ENCODE results near the gene RBM17.
"Not testable (repeated sequence)": the region's sequence is repeated elsewhere in the genome, so short reads cannot be mapped to it uniquely, and the experiment has no call there.

The RBM17 gene

DNA sequence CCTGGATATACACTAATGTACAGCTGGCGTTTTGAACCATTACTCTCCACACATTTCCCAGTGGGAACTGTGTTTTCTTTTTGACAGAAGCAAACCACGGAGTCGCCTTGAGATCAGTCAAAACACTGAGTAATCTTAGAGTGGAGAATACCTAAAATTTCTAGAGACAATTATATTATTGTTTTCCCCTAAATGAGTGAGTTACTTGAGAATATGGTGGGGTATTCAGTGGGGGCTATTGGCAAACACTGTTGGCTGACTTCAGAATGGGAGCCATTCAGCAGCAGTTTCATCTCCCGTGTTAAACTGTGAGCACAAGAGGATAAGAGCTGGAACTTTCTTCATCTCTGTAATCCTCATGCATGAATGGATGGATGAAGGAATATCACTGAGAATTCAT lies 32.9 kb upstream of the RBM17 start:
- DNase-seq (ENCODE audit: insufficient read length, low spot score): no peak
- no peak for FAIRE-seq

DNA sequence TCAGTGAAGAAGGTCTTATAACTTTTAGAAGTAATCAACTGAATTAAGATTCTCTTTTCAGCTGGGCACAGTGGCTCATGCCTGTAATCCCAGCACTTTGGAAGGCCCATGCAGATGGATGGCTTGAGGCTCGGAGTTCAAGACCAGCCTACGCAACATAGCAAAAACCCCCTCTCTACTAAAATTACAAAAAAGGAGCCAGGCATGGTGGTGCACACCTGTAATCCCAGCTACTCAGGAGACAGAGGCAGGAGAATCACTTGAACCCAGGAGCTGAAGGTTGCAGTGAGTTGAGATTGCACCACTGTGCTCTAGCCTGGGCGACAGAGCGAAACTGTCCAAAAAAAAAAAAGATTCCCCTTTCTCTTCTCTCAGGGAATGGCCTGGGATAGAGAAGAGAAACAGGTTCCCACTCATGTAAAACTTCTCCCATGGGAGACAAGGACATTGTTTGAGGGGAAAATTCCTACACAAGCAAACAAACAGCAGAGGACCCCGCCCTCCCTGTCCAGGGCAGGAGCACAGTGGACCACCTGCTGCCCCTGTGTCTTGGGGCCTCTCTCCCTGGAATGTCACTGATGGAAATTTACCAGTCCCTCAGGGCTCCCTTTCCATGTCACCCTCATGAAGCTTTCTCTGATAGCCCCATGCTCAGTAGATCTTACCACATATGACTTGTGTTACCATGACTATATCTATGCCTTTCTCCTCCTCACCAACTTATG lies 32.3 kb upstream of the RBM17 start:
- DNase-seq (ENCODE audit: insufficient read length, low spot score): no peak
- FAIRE-seq: no peak

- FAIRE-seq: no peak
- DNase-seq (ENCODE audit: insufficient read length, low spot score): no peak
Observed at GRCh38 chr10:6058682-6059475, 30.0 kb upstream of the RBM17 start.

DNA sequence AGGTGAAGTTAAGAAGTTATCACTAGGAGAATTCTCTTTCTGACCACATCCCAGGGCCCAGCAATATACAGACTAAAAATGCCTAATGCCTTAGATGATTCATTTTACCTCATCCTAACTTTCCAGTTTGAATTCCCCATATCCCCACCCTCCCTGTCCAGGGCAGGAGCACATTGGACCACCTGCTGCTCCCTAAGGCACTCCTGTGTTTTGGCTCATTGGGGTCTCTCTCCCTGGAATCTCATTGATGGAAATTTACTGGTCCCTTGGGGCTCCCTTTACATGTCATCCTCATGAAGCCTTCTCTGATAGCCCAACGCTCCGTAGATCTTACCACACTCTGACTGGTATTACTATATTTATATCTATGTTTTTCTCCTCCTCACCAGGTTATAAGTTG lies 29.3 kb upstream of the RBM17 start:
- FAIRE-seq: no peak
- DNase-seq (ENCODE audit: insufficient read length, low spot score): no peak

DNA sequence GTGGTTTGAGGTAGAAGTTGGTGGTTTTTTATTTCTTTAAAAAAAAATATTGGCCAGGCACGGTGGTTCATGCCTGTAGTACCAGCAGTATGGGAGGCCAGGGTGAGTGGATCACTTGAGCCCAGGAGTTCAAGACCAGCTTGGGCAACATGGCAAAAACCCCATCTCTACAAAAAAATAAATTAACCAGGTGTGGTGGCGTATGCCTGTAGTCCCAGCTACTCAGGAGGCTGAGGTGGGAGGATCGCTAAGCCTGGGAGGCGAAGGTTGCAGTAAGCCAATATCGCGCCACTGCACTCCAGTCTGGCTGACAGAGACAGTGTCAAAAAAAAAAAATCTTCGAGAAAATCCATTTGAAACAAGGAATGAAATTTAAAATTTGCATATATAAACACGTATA lies 27.8 kb upstream of the RBM17 start:
- FAIRE-seq: no peak
- no peak for DNase-seq (ENCODE audit: insufficient read length, low spot score)

DNA sequence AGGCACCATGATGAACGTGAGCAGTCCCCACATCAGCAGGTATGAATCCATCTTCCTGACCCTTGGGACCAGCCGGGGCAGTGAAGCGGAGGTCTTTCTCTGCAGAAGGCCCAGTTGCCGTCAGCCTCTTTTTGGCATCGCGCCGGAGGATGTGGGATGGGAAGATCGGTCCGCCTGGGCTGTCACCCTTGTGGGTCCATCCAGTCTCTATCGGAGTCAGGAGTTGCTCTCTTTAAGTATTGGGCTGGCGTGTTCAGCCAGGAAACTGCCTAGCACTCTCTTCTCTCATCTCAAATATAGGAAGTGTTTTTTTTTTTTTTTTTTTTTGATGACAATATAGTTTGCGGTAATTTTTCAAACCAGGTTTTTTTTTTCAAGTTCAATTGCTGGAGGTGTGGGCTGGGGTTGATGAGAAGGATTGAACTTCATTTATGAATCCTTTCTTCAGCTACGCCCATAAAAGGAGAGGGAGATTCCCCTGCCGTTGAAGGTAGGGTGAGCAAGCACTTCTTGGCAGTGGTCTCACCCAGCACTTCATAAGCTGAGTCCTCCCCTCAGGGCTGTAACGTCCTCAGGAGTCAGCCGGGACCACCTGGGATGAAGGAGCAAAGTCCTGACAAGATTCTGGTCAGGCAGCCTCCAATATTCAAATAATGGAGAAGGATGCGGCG lies 26.6 kb upstream of the RBM17 start, which contains the start of gene IL2RA:
Gene IL2RA (minus strand): TSS at position 267 of the 671 bp plus-strand sequence. CDS start 216 bp downstream, at position 51.
- DNase-seq (ENCODE audit: insufficient read length, low spot score): no peak
- FAIRE-seq: peak; percentile 57

GRCh38 chr10:6064119-6064518 lies 24.7 kb upstream of the RBM17 start:
- DNase-seq (ENCODE audit: insufficient read length, low spot score): no peak
- FAIRE-seq: no peak

- FAIRE-seq: not testable (repeated sequence)
Observed at GRCh38 chr10:6064726-6065125, 24.1 kb upstream of the RBM17 start.

DNA sequence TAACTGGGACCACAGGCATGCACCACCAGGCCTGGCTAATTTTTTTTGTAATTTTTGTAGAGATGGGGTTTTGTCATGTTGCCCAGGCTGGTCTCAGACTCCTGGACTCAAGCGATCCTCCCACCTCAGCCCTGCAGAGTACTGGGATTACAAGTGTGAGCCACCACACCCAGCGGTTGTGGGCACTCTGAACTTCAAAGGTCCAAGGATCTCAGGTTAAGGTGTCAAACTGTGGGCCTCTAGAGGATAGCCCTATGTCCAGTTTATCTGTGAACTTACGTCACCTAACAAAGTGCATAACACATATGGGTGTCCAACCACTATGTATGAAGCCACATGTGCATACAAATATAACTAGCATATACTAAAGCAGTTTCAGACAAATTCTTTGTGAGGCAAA lies 23.4 kb upstream of the RBM17 start:
- DNase-seq (ENCODE audit: insufficient read length, low spot score) (no peak), FAIRE-seq (peak; percentile 26)

More at GRCh38 chr10:6064726-6065125, 24.1 kb upstream of the RBM17 start:
- DNase-seq (ENCODE audit: insufficient read length, low spot score): not testable (repeated sequence)

DNA sequence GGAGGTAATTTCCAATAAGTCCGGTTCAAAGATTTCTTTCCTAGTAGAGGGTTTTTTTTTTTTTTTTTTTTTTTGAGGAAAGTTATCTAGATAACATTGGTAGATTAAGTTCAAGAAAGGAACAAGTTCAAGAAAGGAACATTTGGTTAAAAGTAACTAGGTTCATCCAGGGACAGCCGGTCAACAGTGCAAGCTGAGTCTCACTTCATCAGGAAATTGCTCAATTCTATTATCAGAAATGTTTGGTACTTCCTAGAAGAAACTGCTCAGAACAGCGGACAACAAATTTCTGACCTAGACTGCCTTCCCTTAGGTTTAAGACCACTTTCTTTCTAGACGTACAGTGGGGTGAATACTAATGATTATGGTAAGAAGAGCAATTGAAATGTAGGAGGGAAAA lies 23.0 kb upstream of the RBM17 start:
- DNase-seq (ENCODE audit: insufficient read length, low spot score): no peak
- no peak for FAIRE-seq

DNA sequence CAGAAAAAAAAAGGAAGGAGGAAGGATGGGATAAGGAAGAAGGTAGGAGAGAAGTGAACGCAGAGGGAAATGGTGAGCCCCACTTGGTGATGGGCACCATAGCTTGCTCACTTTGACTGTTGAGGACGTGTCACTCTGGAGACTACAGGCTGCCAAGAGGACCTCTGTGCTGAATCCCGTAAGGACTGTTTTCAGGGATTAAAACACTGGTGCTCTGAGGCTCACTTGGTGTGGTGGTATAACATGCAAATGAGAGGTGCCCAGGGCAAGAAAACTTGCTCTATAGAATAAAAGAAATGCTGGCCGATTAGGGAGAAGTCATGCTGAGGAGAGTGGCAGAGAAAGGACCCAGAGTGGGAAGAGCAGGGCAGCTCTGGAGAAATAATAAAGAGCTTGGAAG lies 21.4 kb upstream of the RBM17 start:
- FAIRE-seq: peak; percentile 58
- no peak for DNase-seq (ENCODE audit: insufficient read length, low spot score)

GRCh38 chr10:6068006-6068405 lies 20.8 kb upstream of the RBM17 start:
- DNase-seq (ENCODE audit: insufficient read length, low spot score) (no peak), FAIRE-seq (no peak)

DNA sequence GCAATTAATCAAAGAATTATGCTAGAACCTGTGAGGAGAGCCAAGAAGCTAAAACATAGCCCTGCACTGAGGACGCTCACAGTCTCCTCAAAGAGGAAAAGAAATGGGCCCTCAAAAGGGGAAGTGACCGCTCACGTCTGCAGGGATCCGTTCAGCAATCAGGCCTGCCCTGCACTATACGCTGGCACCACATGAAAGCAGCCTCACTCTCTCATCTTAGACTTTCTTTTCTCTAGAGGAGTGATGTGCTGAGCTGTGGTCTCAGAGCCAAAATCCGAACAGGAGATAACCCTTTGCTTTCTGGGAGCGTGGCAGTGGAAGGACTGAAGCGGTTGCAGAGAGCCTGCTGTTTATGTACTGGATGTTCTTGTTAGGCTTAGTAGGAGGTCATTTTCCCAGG lies 20.4 kb upstream of the RBM17 start:
- FAIRE-seq (peak; percentile 99), DNase-seq (ENCODE audit: insufficient read length, low spot score) (no peak)

DNA sequence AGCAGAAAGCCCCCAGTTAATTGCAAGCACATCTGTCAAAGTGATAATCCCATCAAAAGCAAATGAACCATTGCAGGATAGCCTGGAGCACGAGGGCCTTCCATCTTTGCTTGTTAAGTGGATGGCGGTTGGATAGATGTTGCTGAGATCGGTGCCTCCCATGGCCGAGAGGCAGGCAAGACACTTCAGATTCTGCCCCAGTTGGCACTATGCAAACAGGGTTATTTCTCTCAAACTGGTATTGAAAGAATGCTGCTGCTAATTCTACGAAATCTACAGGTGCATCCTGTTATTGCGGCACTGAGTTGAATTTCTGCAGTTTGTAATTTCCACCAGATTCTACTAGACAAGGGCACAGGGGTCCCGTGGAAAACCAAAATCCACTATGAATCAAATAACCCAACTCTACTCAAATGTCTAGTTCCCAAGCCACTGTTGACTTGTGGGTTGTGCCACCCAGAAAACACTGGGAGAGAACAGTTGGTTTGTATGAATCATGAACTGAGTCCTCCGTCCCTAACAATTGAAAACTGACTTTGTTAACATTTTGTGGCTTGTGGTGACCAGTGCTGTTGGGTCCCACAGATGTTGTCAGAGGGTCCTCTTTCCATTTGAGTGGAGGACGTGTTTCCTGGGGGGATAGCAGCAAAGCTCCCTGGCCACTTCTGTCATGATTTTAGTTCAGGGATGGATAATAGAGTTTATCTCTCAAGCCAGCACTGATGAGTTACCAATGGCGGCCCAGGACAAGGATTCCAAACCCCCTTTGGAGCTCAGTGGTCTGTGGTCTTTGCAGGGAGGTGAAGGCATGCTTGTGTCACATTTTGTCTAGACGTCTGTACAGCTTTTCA lies 19.5 kb upstream of the RBM17 start:
- DNase-seq (ENCODE audit: insufficient read length, low spot score) (no peak), FAIRE-seq (peak; percentile 64)

DNA sequence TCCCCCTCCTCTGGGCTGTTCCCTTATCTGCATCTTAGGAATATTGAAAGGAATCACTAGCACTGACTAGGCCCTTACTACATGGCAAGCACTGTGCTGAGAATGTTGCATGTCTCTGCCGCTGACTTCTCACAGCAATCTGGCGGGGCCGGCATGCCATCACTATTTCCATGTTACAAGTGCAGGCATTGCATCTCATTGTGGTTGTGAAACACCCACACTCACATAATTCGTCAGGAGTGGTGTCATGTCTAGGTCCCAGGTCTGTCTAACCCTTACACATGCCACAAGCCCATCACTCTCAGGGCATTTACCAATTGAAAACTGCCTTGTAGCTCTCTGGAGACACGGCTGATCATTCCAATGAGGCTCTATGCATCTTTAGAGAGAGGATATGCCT lies 18.2 kb upstream of the RBM17 start:
- FAIRE-seq: no peak
- no peak for DNase-seq (ENCODE audit: insufficient read length, low spot score)

DNA sequence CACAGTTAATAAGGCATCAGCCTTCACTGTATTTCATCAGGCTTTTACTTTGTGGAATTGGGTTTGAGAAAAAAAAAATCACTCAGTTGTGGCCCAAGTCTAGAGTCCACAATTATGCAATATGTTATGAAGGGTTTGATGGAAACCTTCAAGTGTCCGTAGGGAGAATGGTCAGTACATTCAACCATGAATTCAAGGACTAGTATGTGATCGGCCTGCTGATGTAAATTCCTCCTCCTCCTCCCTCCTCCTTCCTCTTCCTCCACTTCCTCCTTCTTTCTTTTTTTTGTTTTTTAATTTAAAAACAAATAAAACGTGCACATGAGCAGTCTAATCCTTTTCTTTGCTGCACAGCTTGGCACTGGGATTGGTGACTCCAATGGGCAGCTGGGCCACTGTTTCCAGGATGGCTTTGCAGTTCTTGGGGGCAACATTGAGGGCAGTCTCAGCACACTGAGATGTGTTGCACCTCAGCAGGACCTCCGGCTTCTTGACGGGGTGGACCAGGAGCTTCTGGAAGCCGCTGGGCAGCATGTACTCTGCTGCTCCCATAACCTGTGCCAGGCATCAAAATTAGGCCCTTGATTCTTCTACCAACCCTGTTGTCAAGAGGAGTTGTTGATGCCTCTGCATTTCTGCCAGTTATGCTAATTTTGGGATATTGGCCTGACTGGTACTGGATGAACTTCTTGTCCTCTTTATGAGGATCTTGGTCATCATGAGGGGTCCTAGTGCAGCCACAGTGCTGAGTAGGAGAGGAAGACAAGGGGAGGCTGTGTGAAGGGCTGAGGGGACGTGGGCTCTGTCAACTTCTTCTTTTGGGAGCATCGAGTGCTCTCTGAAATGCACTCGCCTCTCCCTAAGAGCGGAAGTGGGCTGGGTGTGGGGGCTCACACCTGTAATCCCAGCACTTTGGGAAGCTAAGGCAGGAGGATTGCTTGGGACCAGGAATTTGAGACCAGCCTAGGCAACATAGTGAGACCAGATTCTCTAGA lies 17.4 kb upstream of the RBM17 start:
- no peak for DNase-seq (ENCODE audit: insufficient read length, low spot score)

GRCh38 chr10:6072215-6072934 lies 16.5 kb upstream of the RBM17 start:
- peak; percentile 85 for FAIRE-seq
- DNase-seq (ENCODE audit: insufficient read length, low spot score): no peak

More for the DNA sequence above, 17.4 kb upstream of the RBM17 start:
- FAIRE-seq: peak; percentile 73

DNA sequence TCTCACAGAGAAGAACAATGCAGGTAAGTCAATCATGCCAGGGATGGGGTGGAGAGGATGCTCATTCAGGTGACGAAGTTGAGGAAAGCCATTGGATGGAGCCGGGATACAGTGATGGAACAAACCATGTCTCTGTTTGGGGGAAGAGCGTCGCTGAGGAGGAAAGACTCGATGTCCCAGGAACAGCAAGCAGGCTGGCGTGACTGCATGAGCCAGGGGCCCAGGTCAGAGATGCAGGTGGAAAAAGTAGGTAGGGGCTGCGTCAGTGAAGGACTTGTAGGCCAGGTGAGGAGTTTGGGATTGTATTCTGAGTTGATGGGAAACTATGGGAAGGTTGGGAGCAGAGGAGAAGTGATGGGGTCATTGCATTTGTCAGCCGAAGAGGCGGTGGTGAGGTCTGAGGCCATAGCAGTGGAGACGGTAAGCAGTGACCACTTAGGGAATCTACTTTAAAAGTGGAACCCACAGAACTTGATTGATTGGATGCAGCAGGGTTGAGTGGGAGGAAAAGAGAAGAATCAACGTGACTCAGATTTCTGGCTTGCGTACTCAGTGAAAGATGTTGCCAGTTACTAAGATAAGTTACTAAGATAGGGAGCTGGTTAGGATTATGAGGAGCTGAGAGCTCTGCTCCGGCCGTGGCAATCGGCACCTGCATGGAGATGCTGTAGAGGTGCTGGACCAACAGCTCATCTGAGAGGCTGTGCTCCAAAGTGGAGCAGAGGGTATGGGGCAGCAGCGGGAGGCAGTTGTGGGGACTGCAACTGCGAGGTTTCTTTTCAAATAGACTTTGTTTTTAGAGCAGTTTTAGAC lies 14.1 kb upstream of the RBM17 start:
- no peak for DNase-seq (ENCODE audit: insufficient read length, low spot score)
- no peak for FAIRE-seq

All from GM19239 (cell line).